GM12873 (cell line): ENCODE data around the gene CNOT10.

Source experiments
- CTCF ChIP-seq: IDR thresholded peaks from 2 replicates; pipeline ENCODE4 v1.5.1; 2012; ENCODE audit warnings: low read depth, mild to moderate bottlenecking, moderate library complexity, low read length, control low read depth; ENCODE audit not compliant: insufficient read depth; ENCODE audit errors: missing control alignments

Gene CNOT10

GRCh38 chr3:32780071-32780734, 95.2 kb downstream of the CNOT10 start:
- TF ChIP-seq CTCF: no peak

- peak; percentile 3 for TF ChIP-seq CTCF
These were observed 95.8 kb downstream of the CNOT10 start for GRCh38 chr3:32780735-32781210.

GRCh38 chr3:32781211-32781968, 96.4 kb downstream of the CNOT10 start:
- TF ChIP-seq CTCF: peak; percentile 85

GRCh38 chr3:32782407-32782806, 97.4 kb downstream of the CNOT10 start:
- no peak for TF ChIP-seq CTCF

- TF ChIP-seq CTCF: no peak
These were observed 106.8 kb downstream of the CNOT10 start for GRCh38 chr3:32791833-32792232.

- TF ChIP-seq CTCF: no peak
These were observed 109.7 kb downstream of the CNOT10 start for GRCh38 chr3:32794487-32795308.

GRCh38 chr3:32797776-32798175, 112.8 kb downstream of the CNOT10 start:
- no peak for TF ChIP-seq CTCF
